Epidermal melanocyte (primary cell): ENCODE data around the gene KCNMA1.
"Not testable (repeated sequence)": the region's sequence is repeated elsewhere in the genome, so short reads cannot be mapped to it uniquely, and the experiment has no call there.

Experiments
- DNase-seq: peaks from one replicate; pipeline ENCODE4 v3.0.0; 2011; ENCODE audit warnings: low spot score; ENCODE audit not compliant: insufficient read length

The KCNMA1 gene

GRCh38 chr10:77605466-77605865 lies 32.1 kb downstream of the KCNMA1 start:
- no peak for DNase-seq

GRCh38 chr10:77604941-77605351 lies 32.7 kb downstream of the KCNMA1 start:
- no peak for DNase-seq

- no peak for DNase-seq
These were observed 33.5 kb downstream of the KCNMA1 start for GRCh38 chr10:77604063-77604462.

GRCh38 chr10:77603534-77603927 lies 34.1 kb downstream of the KCNMA1 start:
- DNase-seq = no peak

GRCh38 chr10:77602913-77603533 lies 34.6 kb downstream of the KCNMA1 start:
- no peak for DNase-seq

GRCh38 chr10:77602231-77602912 lies 35.2 kb downstream of the KCNMA1 start:
- no peak for DNase-seq

- DNase-seq = no peak
These were observed 36.1 kb downstream of the KCNMA1 start for GRCh38 chr10:77601488-77601887.

- DNase-seq = no peak
These were observed 37.0 kb downstream of the KCNMA1 start for GRCh38 chr10:77600640-77601039.

GRCh38 chr10:77599651-77600050 lies 38.0 kb downstream of the KCNMA1 start:
- DNase-seq = no peak

GRCh38 chr10:77598606-77599005 lies 39.0 kb downstream of the KCNMA1 start:
- DNase-seq = no peak

- DNase-seq = no peak
These were observed 40.0 kb downstream of the KCNMA1 start for GRCh38 chr10:77597560-77597959.

GRCh38 chr10:77594471-77594783 lies 43.2 kb downstream of the KCNMA1 start:
- no peak for DNase-seq

- no peak for DNase-seq
These were observed 43.7 kb downstream of the KCNMA1 start for GRCh38 chr10:77593771-77594470.

GRCh38 chr10:77592946-77593636 lies 44.5 kb downstream of the KCNMA1 start:
- no peak for DNase-seq

GRCh38 chr10:77592510-77592909 lies 45.1 kb downstream of the KCNMA1 start:
- no peak for DNase-seq

GRCh38 chr10:77591238-77591880 lies 46.2 kb downstream of the KCNMA1 start:
- no peak for DNase-seq

- DNase-seq = no peak
These were observed 47.0 kb downstream of the KCNMA1 start for GRCh38 chr10:77590344-77591237.

GRCh38 chr10:77589703-77590102 lies 47.9 kb downstream of the KCNMA1 start:
- DNase-seq = not testable (repeated sequence)

- no peak for DNase-seq
These were observed 48.7 kb downstream of the KCNMA1 start for GRCh38 chr10:77588886-77589285.

- DNase-seq = no peak
These were observed 50.2 kb downstream of the KCNMA1 start for GRCh38 chr10:77587416-77587790.
